ENCODE data around the gene SUCO.

The SUCO gene

DNA sequence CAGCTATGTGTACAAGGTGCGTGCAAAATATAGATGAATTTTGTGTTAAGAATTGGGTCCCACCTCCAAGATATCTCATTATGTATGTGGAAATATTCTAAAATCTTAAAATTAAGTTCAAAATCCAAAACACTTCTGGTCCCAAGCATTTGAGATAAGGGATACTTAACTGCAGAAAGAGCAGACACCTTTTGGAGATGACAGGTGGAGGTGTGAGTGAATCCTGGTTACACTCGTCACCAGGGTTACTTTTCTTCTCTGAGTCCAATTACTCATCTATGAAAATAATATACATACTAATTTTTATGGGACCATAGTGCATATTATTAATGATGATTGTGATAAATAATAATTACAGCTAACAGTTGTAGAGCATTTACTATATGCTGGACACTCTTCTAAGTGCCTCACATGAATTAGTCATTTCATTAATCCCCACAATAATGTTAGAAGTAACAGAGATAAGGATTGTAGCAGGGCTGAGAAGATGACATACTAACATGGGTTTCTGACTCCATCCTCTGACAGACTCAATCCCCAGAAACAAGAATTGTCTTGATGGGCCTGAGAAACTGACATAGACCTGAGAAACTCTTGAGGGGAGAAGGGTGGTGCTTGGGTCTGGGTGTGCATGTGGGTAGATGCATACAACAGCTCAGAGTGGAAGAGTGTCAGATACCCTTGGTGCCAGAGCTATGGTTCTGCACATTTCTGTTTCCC lies 117.7 kb downstream of the SUCO start:
- no peak for DNase-seq

DNA sequence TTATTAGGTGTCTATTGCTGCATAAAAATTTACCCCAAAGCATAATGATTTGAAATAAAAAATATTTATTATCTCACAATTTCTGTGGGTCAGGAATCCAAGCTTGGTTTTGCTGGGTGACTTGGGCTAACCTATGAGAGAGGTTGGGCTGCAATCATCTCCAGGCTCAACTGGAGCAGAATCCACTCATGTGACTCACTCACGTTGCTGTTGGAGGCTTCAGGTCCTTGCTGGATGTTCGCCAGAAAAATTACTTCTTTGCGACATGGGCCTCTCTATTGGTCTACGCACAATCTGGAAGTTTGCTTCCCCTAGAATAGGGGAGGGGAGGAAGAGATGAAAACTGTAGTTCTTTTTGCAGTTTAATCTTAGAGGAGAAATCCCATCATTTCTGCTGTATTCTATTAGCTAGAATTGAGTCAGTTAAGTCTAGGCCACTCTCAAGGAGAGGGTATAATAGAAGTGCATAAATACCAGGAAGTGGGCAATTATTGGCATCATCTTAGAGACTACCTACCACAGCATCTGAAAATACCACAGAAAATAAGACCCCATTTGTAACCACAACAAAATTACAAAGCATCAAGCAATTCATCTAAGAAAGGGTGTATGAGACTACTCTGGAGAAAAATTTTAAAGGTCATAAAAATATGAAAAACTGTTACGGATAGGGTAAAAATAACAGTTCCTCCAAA lies 120.2 kb downstream of the SUCO start:
- DNase-seq = no peak

DNA sequence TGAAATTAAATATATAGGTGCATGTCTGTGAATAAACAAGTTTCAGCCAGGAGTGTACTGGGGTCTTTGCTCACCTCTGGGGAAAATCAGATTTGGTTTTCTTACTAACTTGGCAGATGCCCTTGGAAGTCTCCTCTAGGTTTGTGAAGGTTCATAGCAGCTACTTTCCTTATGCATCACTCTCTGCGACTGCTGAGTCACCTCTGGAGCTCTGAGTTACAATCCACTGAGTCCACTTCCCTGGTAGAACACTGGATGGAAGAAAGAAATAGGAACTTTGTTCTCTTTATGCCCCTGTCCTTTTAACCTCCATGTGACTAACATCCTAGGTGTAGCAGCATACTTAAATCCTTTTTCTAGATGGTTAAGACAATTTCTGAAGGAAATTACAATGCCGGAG lies 121.6 kb downstream of the SUCO start:
- DNase-seq = peak in 1 of 5 donors; percentile 35

DNA sequence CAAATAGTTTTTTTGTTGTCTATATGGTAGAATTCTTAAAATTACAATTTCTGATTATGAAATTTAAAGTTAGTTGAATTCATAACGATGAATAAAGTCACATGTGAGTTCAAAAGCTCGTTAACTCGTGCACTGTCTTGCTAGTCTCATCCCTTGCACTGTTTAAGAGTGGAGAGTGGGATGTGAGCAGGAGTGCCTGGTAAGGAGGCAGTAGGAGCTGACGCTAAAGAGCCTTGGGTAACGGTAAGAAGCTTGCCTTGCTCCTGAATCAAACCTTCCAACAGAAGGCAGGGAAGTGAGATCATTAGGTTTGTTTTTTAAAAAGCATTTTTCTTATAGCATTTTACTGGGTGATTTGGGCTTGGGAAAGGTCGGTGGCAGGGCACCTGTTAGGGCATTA lies 123.6 kb downstream of the SUCO start:
- DNase-seq = no peak

DNA sequence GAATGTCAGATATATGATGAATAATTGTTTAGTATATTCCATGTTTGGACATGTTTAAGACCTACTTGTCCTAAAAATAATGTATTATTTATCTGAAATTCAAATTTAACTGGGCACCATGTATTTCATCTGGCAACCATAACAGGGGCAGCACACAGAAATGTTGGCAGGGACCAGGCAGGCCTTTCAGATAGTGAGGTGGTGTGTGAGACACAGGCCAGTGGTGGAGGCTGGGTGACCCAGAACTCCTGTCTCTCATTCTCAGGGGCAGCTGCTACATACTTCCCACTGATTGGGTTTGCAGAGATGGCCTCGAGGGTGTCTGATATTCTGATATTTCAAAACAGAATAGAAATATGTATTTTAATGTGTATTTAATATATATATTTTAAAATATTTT lies 124.6 kb downstream of the SUCO start:
- DNase-seq = no peak

DNA sequence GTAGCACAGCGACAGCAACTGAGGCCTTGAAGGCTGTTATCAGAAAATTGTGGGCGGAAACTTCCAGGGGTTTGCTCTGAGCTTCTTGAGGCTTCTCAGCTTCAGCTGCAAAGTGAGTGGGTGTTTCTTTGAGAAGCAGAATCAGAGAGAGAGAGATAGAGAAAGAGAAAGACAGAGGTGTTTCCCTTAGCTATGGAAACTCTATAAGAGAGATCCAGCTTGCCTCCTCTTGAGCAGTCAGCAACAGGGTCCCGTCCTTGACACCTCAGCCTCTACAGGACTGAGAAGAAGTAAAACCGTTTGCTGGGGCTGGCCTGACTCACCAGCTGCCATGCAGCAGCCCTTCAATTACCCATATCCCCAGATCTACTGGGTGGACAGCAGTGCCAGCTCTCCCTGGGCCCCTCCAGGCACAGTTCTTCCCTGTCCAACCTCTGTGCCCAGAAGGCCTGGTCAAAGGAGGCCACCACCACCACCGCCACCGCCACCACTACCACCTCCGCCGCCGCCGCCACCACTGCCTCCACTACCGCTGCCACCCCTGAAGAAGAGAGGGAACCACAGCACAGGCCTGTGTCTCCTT lies 126.0 kb downstream of the SUCO start, which contains the start of gene FASLG:
Gene FASLG, plus strand, starts transcription at position 233 of the 583 bp plus-strand sequence. Its CDS starts 99 bp downstream, at position 332.
- peak in 1 of 5 donors; percentile 67 for DNase-seq

DNA sequence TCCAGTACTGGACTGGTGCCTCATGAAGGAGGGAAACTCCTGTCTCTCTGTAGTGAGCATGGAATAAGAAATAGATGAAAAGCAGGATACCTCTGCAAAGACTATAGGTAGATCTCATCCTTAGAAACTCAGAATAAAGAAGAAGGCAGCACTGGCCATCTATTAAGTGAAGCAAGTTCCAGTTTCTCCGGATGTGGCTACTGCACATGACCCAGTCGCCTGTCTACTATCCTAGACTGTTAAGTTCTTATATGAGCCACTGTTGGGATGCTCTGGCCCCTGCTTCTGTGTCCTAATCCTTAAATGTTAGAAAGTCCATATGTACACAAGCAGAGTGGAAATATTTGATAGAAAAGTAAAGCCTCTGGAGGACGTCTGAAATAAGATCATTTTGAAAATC lies 128.2 kb downstream of the SUCO start:
- no peak for DNase-seq

Measured in T-helper 1 cell (primary cell).